Kidney (tissue), 14 donors: Measurements from ENCODE around the gene BEND5. TPM values are rescaled to one million over a fixed set of nuclear protein-coding genes. Genes with fewer than 3 reads are reported as not detected.

Experiments
- DNase-seq, 5 donors: peaks; one replicate each; pipeline ENCODE4 v3.0.0-alpha.2; 2013 to 2020
- FAIRE-seq: peaks from 2 replicates; lab custom pipeline; 2012; peaks lifted over from hg19 to GRCh38; lab: Jason Lieb, UNC
- H3K27ac ChIP-seq, 2 donors: one replicate each; pipeline ENCODE4 v1.7.0; 2013; ENCODE audit warnings: low read depth in 2 of 2, low read length in 2 of 2, inconsistent platforms in 1 of 2
- H3K27me3 ChIP-seq: one replicate; pipeline ENCODE4 v1.7.1; 2013; ENCODE audit warnings: low read length, inconsistent platforms; ENCODE audit not compliant: control insufficient read depth, insufficient read depth
- H3K36me3 ChIP-seq, 3 donors: one replicate each; pipeline versions ENCODE4 v1.7.0 to v1.7.1; 2013; ENCODE audit warnings: low read length in 3 of 3, control low read depth in 1 of 3, inconsistent platforms in 1 of 3; ENCODE audit not compliant: insufficient read depth in 3 of 3, control insufficient read depth in 2 of 3
- H3K4me1 ChIP-seq, 3 donors: one replicate each; pipeline versions ENCODE4 v1.7.0 to v1.7.1; 2013; ENCODE audit warnings: low read length in 3 of 3, inconsistent platforms in 1 of 3, low read depth in 1 of 3; ENCODE audit not compliant: control insufficient read depth in 2 of 3, insufficient read depth in 2 of 3
- H3K4me3 ChIP-seq, 3 donors: one replicate each; pipeline versions ENCODE4 v1.7.0 to v1.8.1; 2013; ENCODE audit warnings: low read length in 3 of 3, control low read depth in 1 of 3, inconsistent platforms in 1 of 3
- H3K9ac ChIP-seq, 3 donors: one replicate each; pipeline versions ENCODE4 v1.7.0 to v1.7.1; 2013; ENCODE audit warnings: low read length in 3 of 3, control low read depth in 1 of 3, inconsistent platforms in 1 of 3
- H3K9me3 ChIP-seq, 3 donors: one replicate each; pipeline versions ENCODE4 v1.7.0 to v1.7.1; 2013; ENCODE audit warnings: low read length in 3 of 3, control low read depth in 1 of 3, inconsistent platforms in 1 of 3; ENCODE audit not compliant: control insufficient read depth in 2 of 3, insufficient read depth in 1 of 3
- CTCF ChIP-seq: IDR thresholded peaks from 3 replicates; pipeline ENCODE4 v1.5.1; 2012; ENCODE audit warnings: mild to moderate bottlenecking, moderate library complexity, borderline replicate concordance; ENCODE audit not compliant: insufficient read depth; ENCODE audit errors: extremely low read depth
- intact Hi-C: fragments of 100-400 bp; cut with DNase I; formaldehyde crosslinking; loops from one replicate; pipeline ENCODE4 v1.11.1; 2022
- polyA plus RNA-seq: library from polyadenylated mRNA; stranded (reverse); fragments of 350-450 nt; fragmentation: Illumina TruSeq; extraction: RNeasy Lipid Tissue Mini Kit (QIAGEN cat#74804); gene quantifications from one replicate; pipeline ENCODE4 v1.2.3, GENCODE V29; 2014; ENCODE audit warnings: low read depth, low replicate concordance; ENCODE audit not compliant: insufficient read depth
- total RNA-seq: library from RNA; stranded (reverse); fragmentation: NEBNext Ultra II Directional; extraction: Animal tissue kit (Norgen Biotek cat#: 25700); gene quantifications from one replicate; pipeline ENCODE4 v1.2.1, GENCODE V29; 2021
- donor health status: control.
- donor health status: control.
- donor health status: control.
- donor health status: control.
- donor health status: control.
- donor health status: DM: yes; HTN: yes; CAD: no.
- donor health status: Normal renal cell carcinoma (clear cell type).

Gene BEND5
- total and polyA plus RNA-seq, 2 donors from 2014 or later, result 11.6 to 27.1 TPM

- no peak overlapping the region for H3K9ac ChIP-seq
- H3K27me3 ChIP-seq, result no peaks in the 10 kb centered on the region
- DNase-seq (no peak), FAIRE-seq (no peak)
- H3K36me3 ChIP-seq, result no peaks in the 10 kb centered on the region
- H3K4me1 ChIP-seq, result peaks cover 0 to 51% (median 34%) of the 10 kb centered on the region in 3 donors
- intact Hi-C loops, result no loop called here
- no peak overlapping the region for H3K27ac ChIP-seq
- no peak for TF ChIP-seq CTCF
- no peaks in the 10 kb centered on the region for H3K9me3 ChIP-seq
- H3K4me3 ChIP-seq, result no peak overlapping the region
Measured at GRCh38 chr1:48684381-48684780, 92.3 kb downstream of the BEND5 start.

- H3K9me3 ChIP-seq, result no peaks in the 10 kb centered on the region
- H3K27me3 ChIP-seq, result no peaks in the 10 kb centered on the region
- no peaks in the 10 kb centered on the region for H3K36me3 ChIP-seq
- intact Hi-C loops, result no loop called here
- H3K9ac ChIP-seq, result no peak overlapping the region
- FAIRE-seq (no peak), DNase-seq (no peak)
- peaks cover 0 to 56% (median 40%) of the 10 kb centered on the region in 3 donors for H3K4me1 ChIP-seq
- no peak for TF ChIP-seq CTCF
- H3K27ac ChIP-seq, result no peak overlapping the region
- no peak overlapping the region for H3K4me3 ChIP-seq
Measured at GRCh38 chr1:48683839-48684238, 92.9 kb downstream of the BEND5 start.

GRCh38 chr1:48681476-48682305, 95.0 kb downstream of the BEND5 start:
- H3K4me1 ChIP-seq, result peaks cover 0 to 65% (median 43%) of the 10 kb centered on the region in 3 donors
- H3K9me3 ChIP-seq, result no peaks in the 10 kb centered on the region
- DNase-seq (no peak), FAIRE-seq (no peak)
- peak overlapping the region; percentile 51 to 62 for H3K27ac ChIP-seq
- no peak overlapping the region for H3K9ac ChIP-seq
- no peak for TF ChIP-seq CTCF
- no peaks in the 10 kb centered on the region for H3K27me3 ChIP-seq
- no peak overlapping the region for H3K4me3 ChIP-seq
- H3K36me3 ChIP-seq, result no peaks in the 10 kb centered on the region
- intact Hi-C loops, result no loop called here
